Liver (tissue), 9 donors: Measurements from ENCODE around the gene MTMR12. TPM values are rescaled to one million over a fixed set of nuclear protein-coding genes. Genes with fewer than 3 reads are reported as not detected.

Experiments
- DNase-seq: peaks from one replicate; pipeline ENCODE4 v3.0.0-alpha.2; 2017; ENCODE audit warnings: low spot score
- H3K27ac ChIP-seq, 2 donors: one replicate each; pipeline ENCODE4 v1.7.0; 2013; ENCODE audit warnings: inconsistent platforms in 2 of 2, low read length in 2 of 2, control low read depth in 1 of 2, low read depth in 1 of 2, mild to moderate bottlenecking in 1 of 2
- H3K27me3 ChIP-seq, 4 donors: one replicate each; pipeline versions ENCODE4 v1.6.1 to v1.7.0; 2013; ENCODE audit warnings: low read length in 3 of 4, inconsistent platforms in 1 of 4, mild to moderate bottlenecking in 1 of 4, moderate library complexity in 1 of 4; ENCODE audit not compliant: control insufficient read depth in 4 of 4, insufficient read depth in 4 of 4
- H3K36me3 ChIP-seq, 4 donors: one replicate each; pipeline versions ENCODE4 v1.6.1 to v1.7.0; 2013; ENCODE audit warnings: low read length in 3 of 4, mild to moderate bottlenecking in 3 of 4, low read depth in 1 of 4, moderate library complexity in 1 of 4; ENCODE audit not compliant: control insufficient read depth in 4 of 4, insufficient read depth in 3 of 4
- H3K4me1 ChIP-seq, 4 donors: one replicate each; pipeline versions ENCODE4 v1.6.1 to v1.7.0; 2013; ENCODE audit warnings: low read length in 3 of 4, mild to moderate bottlenecking in 3 of 4, moderate library complexity in 1 of 4; ENCODE audit not compliant: control insufficient read depth in 4 of 4, insufficient read depth in 4 of 4
- H3K4me3 ChIP-seq, 3 donors: one replicate each; pipeline versions ENCODE4 v1.6.1 to v1.7.0; 2013; ENCODE audit warnings: low read length in 3 of 3, control low read depth in 1 of 3, low read depth in 1 of 3, mild to moderate bottlenecking in 1 of 3
- H3K9ac ChIP-seq, 2 donors: one replicate each; pipeline ENCODE4 v1.7.0; 2013; ENCODE audit warnings: low read length in 2 of 2, mild to moderate bottlenecking in 2 of 2, moderate library complexity in 2 of 2, control low read depth in 1 of 2, low read depth in 1 of 2
- H3K9me3 ChIP-seq, 4 donors: one replicate each; pipeline versions ENCODE4 v1.6.1 to v1.7.0; 2013; ENCODE audit warnings: low read length in 3 of 4; ENCODE audit not compliant: control insufficient read depth in 4 of 4
- ATF3 ChIP-seq: IDR thresholded peaks from 2 replicates; pipeline ENCODE4 v1.6.1; 2016; ENCODE audit warnings: antibody characterized with exemption
- CTCF ChIP-seq: fragments of 150-350 bp; IDR thresholded peaks from 2 replicates; pipeline ENCODE4 v1.5.1; 2017; ENCODE audit warnings: improper control_type of control experiment, low read depth, low read length; ENCODE audit not compliant: missing input control
- EGR1 ChIP-seq, 2 donors: IDR thresholded peaks; 2 replicates each; pipeline ENCODE4 v1.6.1; 2016 to 2018; ENCODE audit warnings: antibody characterized with exemption in 2 of 2, low read depth in 2 of 2
- FOXA1 ChIP-seq: IDR thresholded peaks from 2 replicates; pipeline ENCODE4 v1.6.1; 2016; ENCODE audit warnings: antibody characterized with exemption
- FOXA2 ChIP-seq: IDR thresholded peaks from 2 replicates; pipeline ENCODE4 v1.6.1; 2016; ENCODE audit warnings: antibody characterized with exemption
- GABPA ChIP-seq, 2 donors: IDR thresholded peaks in 1 of 2; conservative IDR thresholded peaks in 1 of 2; 2 replicates each; pipeline ENCODE4 v1.6.1; 2016; ENCODE audit warnings: antibody characterized with exemption in 2 of 2, mild to moderate bottlenecking in 1 of 2, moderate library complexity in 1 of 2
- HNF4A ChIP-seq, 2 donors: conservative IDR thresholded peaks; 2 replicates each; pipeline ENCODE4 v1.6.1; 2016; ENCODE audit warnings: antibody characterized with exemption in 2 of 2, mild to moderate bottlenecking in 2 of 2
- HNF4G ChIP-seq: IDR thresholded peaks from 2 replicates; pipeline ENCODE4 v1.6.1; 2016; ENCODE audit warnings: antibody characterized with exemption
- MAX ChIP-seq: IDR thresholded peaks from 2 replicates; pipeline ENCODE4 v1.6.1; 2016; ENCODE audit warnings: antibody characterized with exemption
- NR2F2 ChIP-seq: IDR thresholded peaks from 2 replicates; pipeline ENCODE4 v1.6.1; 2016; ENCODE audit warnings: antibody characterized with exemption
- RAD21 ChIP-seq, 2 donors: IDR thresholded peaks; 2 replicates each; pipeline ENCODE4 v1.6.1; 2016; ENCODE audit warnings: antibody characterized with exemption in 2 of 2, mild to moderate bottlenecking in 2 of 2
- REST ChIP-seq: IDR thresholded peaks from 2 replicates; pipeline ENCODE4 v1.6.1; 2016; ENCODE audit warnings: antibody characterized with exemption, mild to moderate bottlenecking
- RXRA ChIP-seq, 2 donors: IDR thresholded peaks; 2 replicates each; pipeline ENCODE4 v1.6.1; 2017 to 2018; ENCODE audit warnings: antibody characterized with exemption in 2 of 2, mild to moderate bottlenecking in 1 of 2
- SP1 ChIP-seq: IDR thresholded peaks from 2 replicates; pipeline ENCODE4 v1.6.1; 2018; ENCODE audit warnings: antibody characterized with exemption, mild to moderate bottlenecking
- YY1 ChIP-seq: IDR thresholded peaks from 2 replicates; pipeline ENCODE4 v1.6.1; 2016; ENCODE audit warnings: antibody characterized with exemption, mild to moderate bottlenecking
- ZBTB33 ChIP-seq: IDR thresholded peaks from 2 replicates; pipeline ENCODE4 v1.6.1; 2016; ENCODE audit warnings: antibody characterized with exemption
- polyA plus RNA-seq, 2 donors: library from polyadenylated mRNA; stranded (reverse) in 1 of 2; unstranded in 1 of 2; fragments of 200-250 nt in 1 of 2; fragments of >200 nt in 1 of 2; fragmentation: Nextera tagmentation in 1 of 2; extraction: Ambion mirVana in 1 of 2; gene quantifications; one replicate each; pipeline versions ENCODE4 v1.2.1 to v1.2.3, GENCODE V29; 2013 to 2015
- total RNA-seq, 2 donors: library from RNA; depleted of rRNA; stranded (reverse); fragments of >200 nt; gene quantifications; one replicate each; pipeline ENCODE4 v1.2.3, GENCODE V29; 2014
- donor health status: healthy.
- donor health status: healthy.
- donor health status: healthy.
- donor health status: healthy.
- donor health status: healthy.

The MTMR12 gene
- total and polyA plus RNA-seq, 4 donors: 4.4 to 28.7 (median 15.8) TPM

- no peaks in the 10 kb centered on the region for H3K27me3 ChIP-seq
- no peak overlapping the region for H3K4me3 ChIP-seq
- no peaks in the 10 kb centered on the region for H3K9me3 ChIP-seq
- no peak overlapping the region for H3K9ac ChIP-seq
- H3K4me1 ChIP-seq: peaks cover 2 to 9% (median 4%) of the 10 kb centered on the region in 4 donors
- TF ChIP-seq FOXA1 (no peak), RXRA (IDR thresholded peaks at IDR 0.05) (no peak), RAD21 (IDR thresholded peaks at IDR 0.05) (no peak), ZBTB33 (no peak), GABPA (IDR thresholded peaks at IDR 0.05 in 1 of 2, conservative IDR thresholded peaks at IDR 0.05 in 1 of 2) (no peak), CTCF (no peak), FOXA2 (no peak), MAX (no peak), HNF4G (no peak), SP1 (no peak), ATF3 (no peak), HNF4A (conservative IDR thresholded peaks at IDR 0.05) (no peak), EGR1 (IDR thresholded peaks at IDR 0.05; ENCODE audit: low read depth in 2 of 2) (no peak), NR2F2 (no peak), YY1 (no peak), REST (no peak)
- H3K36me3 ChIP-seq: peaks cover 7 to 15% (median 12%) of the 10 kb centered on the region in 4 donors
- no peak for DNase-seq
- no peak overlapping the region for H3K27ac ChIP-seq
Observed at GRCh38 chr5:32277798-32278197, 34.9 kb downstream of the MTMR12 start.
